GM21515 (cell line): Measurements from ENCODE around the gene BMP2.
A peak's percentile ranks its signal among the peaks of the same experiment; 100 is the strongest.

ENCODE experiments used
- ATAC-seq: cut with Tn5 transposase; IDR thresholded peaks from one replicate; pipeline ENCODE4 v1.9.1; 2021; ENCODE audit not compliant: unreplicated experiment

BMP2 gene

DNA sequence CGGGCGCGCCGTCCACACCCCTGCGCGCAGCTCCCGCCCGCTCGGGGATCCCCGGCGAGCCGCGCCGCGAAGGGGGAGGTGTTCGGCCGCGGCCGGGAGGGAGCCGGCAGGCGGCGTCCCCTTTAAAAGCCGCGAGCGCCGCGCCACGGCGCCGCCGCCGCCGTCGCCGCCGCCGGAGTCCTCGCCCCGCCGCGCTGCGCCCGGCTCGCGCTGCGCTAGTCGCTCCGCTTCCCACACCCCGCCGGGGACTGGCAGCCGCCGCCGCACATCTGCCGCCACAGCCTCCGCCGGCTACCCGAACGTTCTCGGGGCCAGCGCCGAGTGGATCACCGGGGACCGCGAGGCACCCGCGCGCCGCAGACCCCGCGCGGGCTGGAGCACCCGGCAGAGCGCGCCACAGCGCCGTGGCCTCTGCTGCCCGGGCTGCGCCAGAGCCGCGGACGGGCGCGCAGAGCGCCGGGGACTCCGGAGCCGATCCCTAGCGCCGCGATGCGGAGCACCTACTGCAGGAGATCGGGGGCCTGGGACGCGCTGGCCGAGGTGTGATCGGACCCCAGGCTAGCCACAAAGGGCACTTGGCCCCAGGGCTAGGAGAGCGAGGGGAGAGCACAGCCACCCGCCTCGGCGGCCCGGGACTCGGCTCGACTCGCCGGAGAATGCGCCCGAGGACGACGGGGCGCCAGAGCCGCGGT is at the start of gene BMP2:
Gene BMP2, plus strand, starts transcription at position 151 of the 692 bp plus-strand sequence. CDS start 2,441 bp downstream, outside the sequence.
- peak; percentile 53 for ATAC-seq

DNA sequence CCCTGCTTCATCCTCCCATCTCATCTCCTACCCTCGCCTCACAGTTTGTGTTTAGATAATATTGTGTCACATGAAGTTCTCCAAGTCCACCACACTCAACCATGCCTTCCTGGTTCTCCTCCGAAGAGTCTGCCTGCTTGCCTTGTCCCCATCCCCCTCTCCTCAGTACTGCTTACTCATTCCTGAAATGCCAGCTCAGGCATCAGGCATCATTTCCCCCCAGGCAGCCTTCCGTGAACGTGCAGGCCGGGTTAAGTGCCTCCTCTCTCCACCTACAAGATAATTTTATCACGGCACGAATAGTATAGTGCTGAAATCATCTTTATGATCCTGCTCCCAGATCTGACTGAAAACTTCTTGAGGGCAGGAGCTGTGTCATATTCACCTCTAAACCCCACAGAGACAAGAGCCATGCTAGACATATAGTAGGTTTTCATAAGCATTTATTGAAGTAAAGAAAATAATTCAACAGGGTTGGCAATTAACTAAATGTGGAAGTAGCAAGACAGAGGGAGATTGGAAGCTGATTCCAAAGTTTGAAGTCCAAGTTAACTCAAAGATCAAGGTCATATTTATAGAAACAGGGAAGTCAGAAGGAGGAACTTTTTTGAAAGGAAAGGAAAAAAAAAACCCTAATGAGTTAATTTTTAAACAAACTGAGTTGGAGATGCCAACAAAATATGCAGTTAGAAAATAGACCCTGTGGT is 48.7 kb upstream of the BMP2 start:
- no peak for ATAC-seq

GRCh38 chr20:6719369-6719721 is 48.1 kb upstream of the BMP2 start:
- no peak for ATAC-seq

DNA sequence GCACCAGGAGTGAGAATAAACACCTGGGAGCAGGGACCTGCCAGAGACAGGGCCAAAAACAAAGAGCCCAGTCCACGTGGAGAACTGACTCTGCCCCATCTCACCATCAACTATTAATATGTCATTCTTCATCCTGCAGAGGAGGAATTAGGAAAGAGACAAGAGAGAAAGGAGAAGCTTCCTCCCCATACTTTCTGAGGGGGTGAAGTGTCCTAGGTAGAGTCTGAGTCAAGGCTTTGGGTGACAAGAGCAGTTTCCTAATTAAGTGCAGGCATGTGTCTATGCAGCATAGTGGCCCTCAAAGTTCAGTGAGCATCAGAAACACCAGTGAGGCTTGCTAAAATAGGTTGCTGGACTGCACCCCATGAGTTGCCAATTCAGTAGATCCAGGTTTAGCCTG is 40.7 kb upstream of the BMP2 start:
- no peak for ATAC-seq

DNA sequence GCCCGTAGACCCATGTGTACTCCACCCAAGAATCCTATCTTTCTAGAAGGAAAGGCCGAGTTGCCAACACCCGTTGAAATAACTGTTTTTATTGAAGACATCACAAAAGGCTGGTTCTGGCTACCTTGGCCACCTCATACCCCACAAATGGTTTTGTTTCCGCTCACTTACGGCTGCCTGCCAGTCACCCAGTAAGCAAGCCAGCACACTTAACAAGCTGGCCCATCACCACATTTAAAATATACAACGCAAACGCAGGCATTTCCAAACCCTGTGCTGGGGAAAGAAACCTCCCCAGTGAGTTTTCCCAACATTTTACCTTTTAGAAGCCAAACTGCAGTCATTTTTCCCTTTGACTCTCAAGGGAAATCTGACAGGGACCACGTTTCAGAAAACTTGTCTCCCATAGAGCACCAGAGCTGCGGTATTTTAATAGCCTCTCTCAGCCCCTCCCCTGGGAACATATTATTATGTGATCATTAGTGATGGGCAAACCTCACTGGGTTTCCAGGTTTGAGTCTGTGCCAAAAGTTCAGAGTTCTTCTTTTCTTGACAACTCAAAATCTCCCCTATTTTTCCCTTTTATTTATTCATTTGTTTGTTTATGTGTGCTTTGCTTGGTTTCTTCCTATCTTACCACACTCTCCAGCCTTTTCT is 36.7 kb upstream of the BMP2 start:
- ATAC-seq = no peak

DNA sequence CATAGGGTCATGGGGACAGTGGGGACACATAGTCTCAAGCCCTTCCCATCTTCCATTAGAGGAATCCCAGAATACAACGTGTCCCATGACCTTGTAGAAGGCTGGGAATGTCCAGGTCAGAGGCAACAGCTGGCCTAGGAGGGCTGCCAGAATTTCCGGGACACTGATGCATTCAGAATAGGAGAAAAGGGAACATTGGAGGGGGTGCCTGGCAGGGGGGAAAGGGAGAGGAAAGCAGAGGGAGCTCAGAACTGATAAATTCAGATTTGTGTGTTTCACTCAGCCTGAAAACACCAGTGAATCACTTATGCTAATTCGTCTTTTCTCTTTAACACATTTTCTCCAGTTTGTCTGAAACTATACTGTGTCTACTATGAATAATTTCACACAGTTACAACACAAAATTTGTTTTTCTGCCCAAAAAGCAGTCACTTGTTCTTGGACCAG is 35.5 kb upstream of the BMP2 start:
- ATAC-seq = no peak

GRCh38 chr20:6732851-6733250 is 34.6 kb upstream of the BMP2 start:
- ATAC-seq = no peak

GRCh38 chr20:6733965-6734364 is 33.5 kb upstream of the BMP2 start:
- no peak for ATAC-seq

- no peak for ATAC-seq
Measured at GRCh38 chr20:6735942-6736845, 31.3 kb upstream of the BMP2 start.

- ATAC-seq = no peak
Measured at GRCh38 chr20:6739406-6739805, 28.1 kb upstream of the BMP2 start.

DNA sequence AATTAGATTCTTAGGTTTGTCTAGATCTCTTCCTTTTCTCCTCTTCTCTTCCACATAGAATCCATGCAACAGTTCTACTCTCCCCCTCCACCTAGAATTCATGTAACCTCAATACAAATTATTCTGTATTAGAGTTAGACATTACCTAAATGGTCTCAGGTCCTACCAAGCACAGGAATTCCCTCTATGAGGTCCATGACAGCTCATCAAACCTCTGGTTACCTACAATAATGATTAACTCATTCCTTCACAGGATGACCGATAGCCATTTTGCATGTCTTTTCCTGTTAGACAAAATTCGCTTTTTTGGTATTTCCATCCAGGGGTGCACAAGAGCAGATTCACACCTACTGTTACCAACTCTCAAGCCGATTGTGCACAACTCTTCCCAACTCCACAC is 27.4 kb upstream of the BMP2 start:
- no peak for ATAC-seq

- no peak for ATAC-seq
Measured at GRCh38 chr20:6744180-6744579, 23.3 kb upstream of the BMP2 start.

GRCh38 chr20:6744805-6745204 is 22.7 kb upstream of the BMP2 start:
- no peak for ATAC-seq

DNA sequence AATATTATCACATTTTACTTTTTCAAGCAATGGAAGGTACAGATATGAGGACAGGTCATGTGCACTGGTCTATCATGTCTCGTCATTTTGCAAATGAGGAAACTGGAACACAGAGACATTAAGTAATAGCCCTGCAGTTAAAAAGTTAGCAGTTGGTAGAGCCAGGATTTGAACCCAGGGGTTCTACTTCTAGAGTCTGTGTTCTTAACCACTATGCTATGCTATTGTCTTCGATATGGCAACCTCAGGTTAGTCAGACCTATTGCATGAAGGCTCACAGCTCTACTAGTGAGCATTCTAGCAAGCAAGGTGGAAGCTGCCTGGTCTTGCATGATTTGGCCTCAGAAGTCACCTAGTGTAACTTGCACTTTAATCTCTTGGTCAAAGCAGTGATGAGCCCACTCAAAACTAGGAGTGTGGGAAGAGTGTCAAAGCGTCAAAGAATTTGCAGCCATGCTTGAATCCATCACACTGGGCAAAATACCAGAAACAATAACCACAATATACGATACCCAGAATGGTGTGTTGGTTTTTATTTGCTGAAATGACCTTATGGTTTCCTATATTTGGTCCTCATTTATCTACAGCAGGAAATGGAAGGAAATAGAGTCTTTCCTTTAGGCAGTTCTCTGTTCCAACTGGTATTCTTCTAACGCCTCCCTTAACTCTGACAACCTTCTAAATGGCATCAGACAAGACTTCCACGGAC is 20.4 kb upstream of the BMP2 start:
- no peak for ATAC-seq

DNA sequence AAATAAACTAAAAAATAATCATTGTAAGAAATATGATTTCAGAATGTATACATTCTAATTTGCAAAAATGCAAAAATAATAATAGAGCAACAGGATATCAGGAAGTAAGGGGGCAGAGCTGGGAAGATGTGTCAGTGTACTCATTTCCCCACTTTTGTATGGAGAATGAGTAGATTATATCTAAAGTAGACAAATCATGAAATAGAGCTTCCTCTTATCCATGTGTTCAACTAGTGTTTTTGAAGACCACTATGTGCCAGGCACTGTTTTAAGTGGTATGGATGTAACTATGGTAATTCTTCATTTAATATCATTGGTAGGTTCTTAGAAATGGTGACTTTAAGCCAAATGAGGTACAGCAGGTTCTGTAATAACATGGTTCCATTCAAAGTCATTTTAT is 17.0 kb upstream of the BMP2 start:
- no peak for ATAC-seq

DNA sequence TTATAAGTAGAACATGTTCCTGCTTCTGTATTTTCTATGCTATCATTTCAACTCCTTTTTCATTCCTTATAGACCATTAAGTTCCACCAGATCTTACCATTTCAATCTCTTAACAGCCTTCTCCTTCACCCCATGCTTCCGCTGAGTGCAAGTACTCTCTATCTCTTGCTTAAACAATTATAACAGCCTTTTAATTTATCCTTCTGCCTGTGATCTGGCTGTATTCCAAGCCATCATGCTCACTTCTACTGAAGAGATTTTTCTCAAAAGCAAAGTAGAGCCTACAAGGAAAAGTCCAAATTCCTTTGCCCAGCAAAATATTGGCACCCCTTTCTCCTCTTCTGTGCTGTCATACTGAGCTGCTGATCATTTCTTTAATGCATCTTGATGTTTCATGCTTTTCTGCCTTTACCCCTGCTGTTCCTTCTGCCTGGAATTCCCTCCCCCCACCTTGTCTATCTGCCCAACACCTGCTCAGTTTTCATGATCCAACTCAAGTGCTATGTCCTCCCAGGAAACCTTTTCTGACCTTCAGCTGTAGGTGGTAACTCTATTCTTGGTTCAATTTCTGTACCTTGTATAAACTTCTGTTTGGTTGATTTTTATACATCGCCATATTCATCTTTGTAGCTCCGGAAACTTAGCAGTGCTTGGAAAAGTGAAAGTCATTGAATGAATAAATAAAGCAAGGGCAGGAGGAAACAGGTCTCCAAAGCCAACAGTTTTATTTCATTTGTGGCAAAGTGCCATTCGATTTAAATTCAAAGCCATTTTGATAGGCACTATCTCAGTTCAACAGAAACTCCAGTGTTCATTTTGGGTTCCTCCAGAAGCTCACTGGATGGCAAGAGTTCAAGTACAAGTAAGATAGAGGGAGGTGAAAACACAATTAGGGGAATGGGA is 10.5 kb upstream of the BMP2 start:
- no peak for ATAC-seq

GRCh38 chr20:6764619-6765018 is 2.9 kb upstream of the BMP2 start:
- no peak for ATAC-seq

DNA sequence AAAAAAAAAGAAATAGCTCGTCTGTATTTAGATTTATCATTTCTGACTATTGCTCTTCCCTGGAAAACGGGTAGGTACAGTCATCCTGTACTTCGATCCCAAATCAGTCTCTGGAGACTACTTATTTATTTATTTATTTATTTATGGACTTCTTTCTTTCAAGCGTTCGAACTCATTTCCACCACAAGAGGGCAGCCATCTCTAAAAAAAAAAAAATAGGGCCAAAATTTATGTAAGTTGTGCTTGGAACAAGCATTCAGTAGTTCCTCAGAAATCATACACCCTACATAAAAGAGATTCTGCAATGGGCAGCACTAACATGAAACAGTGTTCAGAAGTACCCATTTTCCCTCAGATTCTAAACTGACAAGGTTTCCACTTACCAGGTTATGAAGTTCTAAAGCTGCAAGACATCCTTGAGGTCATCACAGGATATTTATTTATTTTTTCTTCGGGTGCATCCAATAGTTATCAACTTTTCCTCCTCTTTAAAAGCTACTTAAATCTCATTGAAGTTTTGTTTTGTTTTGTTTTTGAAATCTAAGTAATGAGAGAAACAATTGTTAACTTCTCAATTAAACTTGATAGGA is 1.9 kb upstream of the BMP2 start:
- no peak for ATAC-seq

- no peak for ATAC-seq
Measured at GRCh38 chr20:6766433-6766832, 1.1 kb upstream of the BMP2 start.
